GM12873 (cell line): ENCODE results near the gene PTPRK.

Source experiments
- CTCF ChIP-seq: IDR thresholded peaks from 2 replicates; pipeline ENCODE4 v1.5.1; 2012; ENCODE audit warnings: low read depth, mild to moderate bottlenecking, moderate library complexity, low read length, control low read depth; ENCODE audit not compliant: insufficient read depth; ENCODE audit errors: missing control alignments

Gene PTPRK

GRCh38 chr6:128414943-128415342, 105.5 kb downstream of the PTPRK start:
- TF ChIP-seq CTCF, result no peak

- no peak for TF ChIP-seq CTCF
Measured at GRCh38 chr6:128413291-128413690, 107.1 kb downstream of the PTPRK start.

GRCh38 chr6:128412680-128413079, 107.7 kb downstream of the PTPRK start:
- TF ChIP-seq CTCF, result no peak

GRCh38 chr6:128410584-128410983, 109.8 kb downstream of the PTPRK start:
- TF ChIP-seq CTCF, result no peak

- no peak for TF ChIP-seq CTCF
Measured at GRCh38 chr6:128409003-128409402, 111.4 kb downstream of the PTPRK start.

- TF ChIP-seq CTCF, result no peak
Measured at GRCh38 chr6:128406453-128406852, 113.9 kb downstream of the PTPRK start.

- no peak for TF ChIP-seq CTCF
Measured at GRCh38 chr6:128403618-128404444, 116.6 kb downstream of the PTPRK start.

GRCh38 chr6:128400875-128401274, 119.5 kb downstream of the PTPRK start:
- TF ChIP-seq CTCF, result no peak
